Right ventricle myocardium inferior (tissue), 1 donor: ENCODE data around the gene ATP6AP2. TPM values are rescaled to one million over a fixed set of nuclear protein-coding genes. Genes with fewer than 3 reads are reported as not detected.

ENCODE experiments used
- ATAC-seq: fragments of 200-7000 bp; cut with Tn5 transposase; one replicate; pipeline ENCODE4 v1.9.1; 2020; ENCODE audit warnings: mild to moderate bottlenecking, moderate library complexity
- DNase-seq: peaks from one replicate; pipeline ENCODE4 v3.0.0; 2021; ENCODE audit errors: missing footprints
- intact Hi-C: fragments of 100-400 bp; cut with DNase I; formaldehyde crosslinking; loops from one replicate; pipeline ENCODE4 v1.11.0; 2022
- total RNA-seq: library from RNA; stranded (reverse); fragmentation: NEBNext Ultra II Directional; extraction: Animal tissue kit (Norgen Biotek cat#: 25700); gene quantifications from one replicate; pipeline ENCODE4 v1.2.1, GENCODE V29; 2021
- donor health status: DM: no; HTN: yes; CAD: no; lungs with severe emphysema.

The ATP6AP2 gene
- total RNA-seq, 1 donor from 2014 or later = 43.5 TPM

DNA sequence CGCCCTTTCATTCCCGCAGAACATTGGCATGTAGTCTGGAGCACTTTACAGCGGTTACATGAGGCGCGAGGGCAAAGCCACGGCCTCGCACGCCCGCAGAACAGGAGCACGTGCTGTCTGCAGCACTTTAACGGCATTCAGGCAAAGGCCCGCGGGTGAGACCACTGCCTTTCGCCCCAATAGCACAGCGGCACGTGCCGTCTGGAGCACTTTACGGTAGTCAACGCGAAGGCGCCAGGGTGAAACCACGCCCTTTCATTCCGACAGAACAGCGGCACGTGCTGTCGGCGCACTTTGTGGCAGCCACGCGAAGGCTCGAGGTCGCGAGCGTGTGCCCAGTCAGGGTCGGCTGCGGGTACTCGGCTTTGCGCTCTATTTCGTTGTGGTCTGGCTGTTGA lies 42.4 kb downstream of the ATP6AP2 start, which contains the start of gene MPC1L:
TSS of gene MPC1L (plus strand) at position 290 of the 398 bp plus-strand sequence. CDS start 138 bp downstream, outside the sequence.
- ATAC-seq (no peak), DNase-seq (no peak)
- intact Hi-C loops = no loop called here

DNA sequence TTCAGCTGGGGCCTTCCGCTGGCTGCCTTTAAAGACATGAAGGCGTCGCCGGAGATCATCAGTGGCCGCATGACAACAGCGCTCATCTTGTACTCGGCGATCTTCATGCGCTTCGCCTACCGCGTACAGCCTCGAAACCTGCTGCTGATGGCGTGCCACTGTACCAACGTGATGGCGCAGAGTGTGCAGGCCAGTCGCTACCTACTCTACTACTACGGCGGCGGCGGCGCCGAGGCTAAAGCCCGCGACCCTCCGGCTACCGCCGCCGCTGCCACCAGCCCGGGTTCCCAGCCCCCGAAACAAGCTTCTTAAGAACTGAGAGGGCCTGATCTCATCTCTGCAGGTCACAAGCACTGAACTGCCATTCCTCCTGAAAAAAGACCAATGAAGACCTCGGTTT lies 42.9 kb downstream of the ATP6AP2 start:
- intact Hi-C loops = no loop called here
- DNase-seq (no peak), ATAC-seq (no peak)

DNA sequence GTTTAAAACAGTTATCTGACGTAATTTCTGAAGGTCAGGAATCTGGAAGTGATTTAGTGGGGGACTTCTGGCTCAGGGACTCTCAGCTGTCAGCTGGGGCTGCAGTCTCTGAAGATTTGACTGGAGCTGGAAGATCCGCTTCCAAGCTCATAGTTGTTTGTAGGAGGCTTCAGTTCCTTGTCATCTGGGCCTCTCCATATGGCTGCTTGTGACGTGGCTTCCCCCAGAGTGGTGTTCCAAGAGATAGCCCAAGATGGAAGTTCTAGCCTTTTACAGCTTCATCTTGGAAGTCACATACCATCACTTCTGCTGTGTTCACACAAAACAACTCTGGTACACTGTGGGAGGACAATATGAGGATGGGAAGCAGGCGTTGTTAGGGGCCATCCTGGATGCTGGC lies 44.5 kb downstream of the ATP6AP2 start:
- no peak for DNase-seq
- intact Hi-C loops = no loop called here
- ATAC-seq = no peak

DNA sequence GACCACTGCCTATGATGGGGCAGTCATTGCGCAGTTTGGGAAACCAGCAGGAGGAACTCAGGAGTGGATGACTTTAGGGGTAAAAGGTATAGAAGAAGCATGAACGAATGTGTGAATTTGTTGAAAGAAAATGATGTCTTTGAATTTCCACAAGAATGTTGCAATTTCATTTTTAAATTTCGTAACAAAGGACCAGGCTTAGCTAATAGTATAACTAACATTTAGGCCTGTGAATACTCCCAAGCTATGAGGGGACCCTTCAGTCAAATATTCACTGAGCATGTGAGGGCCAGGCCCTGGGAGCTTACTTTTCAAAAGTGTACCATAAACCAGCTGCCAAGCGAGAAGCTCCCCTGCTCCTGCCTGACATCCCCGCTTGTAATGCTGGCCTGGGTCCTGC lies 47.7 kb downstream of the ATP6AP2 start:
- intact Hi-C loops = no loop called here
- no peak for ATAC-seq

DNA sequence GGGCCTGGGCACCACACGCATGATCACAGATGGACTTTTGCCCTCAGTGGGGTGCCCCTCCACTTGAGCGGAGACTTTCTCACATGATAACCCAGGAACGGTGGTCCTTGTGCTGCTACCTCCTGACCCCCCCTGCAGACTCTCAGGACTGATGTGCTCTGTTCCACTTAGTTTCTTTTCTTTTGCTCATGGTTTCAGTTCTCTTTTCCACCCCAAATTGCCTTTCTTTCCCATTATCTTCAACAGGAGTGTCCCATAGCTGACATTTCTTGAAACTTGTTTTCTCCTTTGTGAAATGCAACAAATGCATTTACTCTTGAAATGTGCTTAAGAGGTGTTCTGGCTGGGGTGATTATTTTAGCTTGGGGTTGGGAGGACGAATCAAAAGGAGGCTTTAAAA lies 51.4 kb downstream of the ATP6AP2 start:
- intact Hi-C loops = no loop called here
- ATAC-seq (no peak), DNase-seq (no peak)

More for the DNA sequence above, 47.7 kb downstream of the ATP6AP2 start:
- no peak for DNase-seq

GRCh38 chrX:40637687-40638086 lies 56.9 kb downstream of the ATP6AP2 start:
- no peak for DNase-seq
- ATAC-seq = no peak
- intact Hi-C loops = no loop called here

GRCh38 chrX:40644176-40644575 lies 63.4 kb downstream of the ATP6AP2 start:
- DNase-seq (no peak), ATAC-seq (peak; percentile 38)
- intact Hi-C loops = no loop called here

GRCh38 chrX:40644821-40645358 lies 64.1 kb downstream of the ATP6AP2 start:
- ATAC-seq (peak; percentile 22), DNase-seq (no peak)
- intact Hi-C loops = no loop called here

DNA sequence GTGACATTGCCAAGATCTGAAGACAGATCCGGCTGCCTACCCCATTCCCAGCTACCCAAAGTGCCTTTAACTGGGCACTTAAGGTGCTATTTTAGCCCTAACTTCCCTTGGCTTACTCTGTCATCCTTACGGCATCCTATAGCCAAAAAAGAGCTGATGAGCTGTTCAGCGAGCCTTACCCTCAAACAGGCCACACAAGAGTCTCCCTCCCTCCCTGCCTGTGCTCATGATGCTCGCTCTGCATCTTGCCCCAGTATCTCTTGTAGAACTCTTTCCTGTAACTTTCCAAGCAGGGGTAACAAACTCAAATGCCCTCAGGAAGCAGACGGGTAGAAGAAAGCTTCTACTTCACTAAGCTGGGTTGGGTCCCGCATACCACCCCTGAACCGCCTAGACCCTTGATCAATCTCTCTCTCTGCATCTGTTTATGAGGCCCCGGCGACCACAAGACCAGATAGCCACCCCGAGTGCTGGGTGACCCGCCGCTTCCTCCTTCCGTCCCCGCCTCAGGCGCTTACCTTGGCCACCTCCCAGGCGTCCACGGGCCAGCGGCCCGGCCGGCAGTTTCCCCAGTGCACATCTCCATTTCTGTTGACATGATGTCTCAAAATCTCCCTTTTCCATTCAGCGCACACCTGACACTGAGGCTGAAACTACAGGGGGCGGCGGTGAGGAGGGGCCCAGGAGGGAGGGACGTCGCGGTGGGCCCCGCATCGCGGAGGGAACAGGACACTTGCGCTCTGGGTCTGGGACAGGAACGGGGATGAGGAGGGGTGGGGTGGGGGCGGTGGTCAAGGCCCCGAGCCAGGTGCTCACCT lies 65.9 kb downstream of the ATP6AP2 start:
- intact Hi-C loops = no loop called here
- DNase-seq = peak; percentile 70
- peak; percentile 49 for ATAC-seq

- ATAC-seq (peak; percentile 91), DNase-seq (peak; percentile 94)
- intact Hi-C loops = loop anchor here (2.0 kb wide), 1 partner anchor 147 kb away; no protein-coding TSS in a partner anchor
Observed at GRCh38 chrX:40647307-40648197, 66.8 kb downstream of the ATP6AP2 start, which contains the start of gene CXorf38. Gene CXorf38 (minus strand): TSS chrX:40647561. CDS start chrX:40647520, 41 bp downstream.

GRCh38 chrX:40651620-40652223 lies 71.0 kb downstream of the ATP6AP2 start:
- no peak for ATAC-seq
- intact Hi-C loops = loop anchor here (10.0 kb wide), 2 partner anchors 83 to 603 kb away; partner anchors contain the start of gene MED14

DNA sequence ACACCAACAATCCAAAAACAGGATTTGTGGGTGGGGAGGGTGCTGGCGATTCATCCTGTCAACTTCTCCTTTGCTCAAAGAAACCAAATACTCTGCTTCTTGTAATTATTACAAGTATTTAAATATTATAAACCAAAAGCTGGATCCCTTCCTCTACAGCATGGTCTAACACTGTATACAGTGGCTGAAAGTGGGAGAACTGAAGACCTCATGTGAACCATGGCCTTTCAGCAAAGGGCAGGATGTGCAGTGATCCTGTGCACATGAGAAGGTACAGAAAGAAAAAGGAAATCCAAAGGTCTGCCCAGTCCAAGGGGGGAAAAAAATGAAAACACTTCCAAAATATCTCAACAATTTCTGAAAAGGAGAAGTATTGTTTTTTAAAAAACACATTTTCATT lies 71.9 kb downstream of the ATP6AP2 start:
- ATAC-seq = no peak
- intact Hi-C loops = loop anchor here (10.0 kb wide), 2 partner anchors 82 to 602 kb away; partner anchors contain the start of gene MED14

More at GRCh38 chrX:40651620-40652223, 71.0 kb downstream of the ATP6AP2 start:
- DNase-seq = no peak

GRCh38 chrX:40653535-40653934 lies 72.8 kb downstream of the ATP6AP2 start:
- no peak for ATAC-seq
- intact Hi-C loops = loop anchor here (10.0 kb wide), 2 partner anchors 81 to 601 kb away; partner anchors contain the start of gene MED14
- no peak for DNase-seq

More for the DNA sequence above, 71.9 kb downstream of the ATP6AP2 start:
- DNase-seq = no peak

Other genes with a start within 250 kb of the ATP6AP2 start
- not detected for gene MPC1L, start 42.5 kb downstream of the ATP6AP2 start, total RNA-seq
- gene CXorf38, start 66.6 kb downstream of the ATP6AP2 start, total RNA-seq = 5.2 TPM
- gene MED14, start 154.6 kb downstream of the ATP6AP2 start, total RNA-seq = 26.3 TPM